ENCODE results near the gene CFAP157. TPM values are rescaled to one million over a fixed set of nuclear protein-coding genes. Genes with fewer than 3 reads are reported as not detected.

The CFAP157 gene
- total RNA-seq, 2 experiments from 2014 or later = 0.10 TPM; not detected in 1

- peaks cover 21% of the 10 kb centered on the region for H3K4me1 Mint-ChIP-seq (ENCODE audit: low read depth)
- no peak for DNase-seq
- H3K9me3 Mint-ChIP-seq = no peaks in the 10 kb centered on the region
- intact Hi-C loops (cut with micrococcal nuclease) = no loop called here
- ChIA-PET CTCF (interaction anchor here (2.6 kb wide), 1 partner anchor 14 kb away, joined by 14 read pairs; the partner anchor contains the start of gene TOR2A), POLR2A (interaction anchor here (1.5 kb wide), 1 partner anchor 14 kb away, joined by 3 read pairs; the partner anchor contains the start of gene TOR2A)
- H3K27ac Mint-ChIP-seq = peak overlapping the region; percentile 23
- no peaks in the 10 kb centered on the region for H3K27me3 Mint-ChIP-seq
- no peak overlapping the region for H3K4me3 Mint-ChIP-seq
- no peaks in the 10 kb centered on the region for H3K36me3 Mint-ChIP-seq
These were observed 14.1 kb downstream of the CFAP157 start for GRCh38 chr9:127720865-127721227.

DNA sequence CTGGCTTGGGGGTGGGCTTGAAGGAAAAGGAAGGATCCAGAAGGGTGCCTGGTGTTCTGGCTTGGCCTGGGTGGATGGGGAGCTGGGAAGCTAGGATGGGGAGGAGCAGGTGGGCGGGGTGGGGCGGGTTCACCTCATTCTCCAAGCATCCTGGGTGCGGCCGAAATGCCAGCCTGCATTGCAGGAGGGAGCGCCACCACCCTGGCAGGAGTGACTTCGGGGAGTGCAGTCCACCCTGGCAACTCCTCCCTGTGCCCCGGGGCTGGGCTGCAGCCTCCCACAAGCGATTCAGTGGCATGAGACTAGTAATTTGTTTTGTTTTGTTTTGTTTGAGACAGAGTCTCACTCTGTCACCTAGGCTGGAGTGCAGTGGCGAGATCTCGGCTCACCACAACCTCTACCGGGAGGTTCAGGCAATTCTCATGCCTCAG lies 14.6 kb downstream of the CFAP157 start:
- Mint-ChIP-seq H3K9me3 (no peaks in the 10 kb centered on the region), H3K4me1 (ENCODE audit: low read depth) (peaks cover 15% of the 10 kb centered on the region), H3K36me3 (no peaks in the 10 kb centered on the region), H3K27ac (no peak overlapping the region), H3K27me3 (no peaks in the 10 kb centered on the region), H3K4me3 (no peak overlapping the region)
- POLR2A ChIA-PET = no interaction called here
- DNase-seq = no peak
- intact Hi-C loops (cut with micrococcal nuclease) = no loop called here
- CTCF ChIA-PET = no interaction called here

DNA sequence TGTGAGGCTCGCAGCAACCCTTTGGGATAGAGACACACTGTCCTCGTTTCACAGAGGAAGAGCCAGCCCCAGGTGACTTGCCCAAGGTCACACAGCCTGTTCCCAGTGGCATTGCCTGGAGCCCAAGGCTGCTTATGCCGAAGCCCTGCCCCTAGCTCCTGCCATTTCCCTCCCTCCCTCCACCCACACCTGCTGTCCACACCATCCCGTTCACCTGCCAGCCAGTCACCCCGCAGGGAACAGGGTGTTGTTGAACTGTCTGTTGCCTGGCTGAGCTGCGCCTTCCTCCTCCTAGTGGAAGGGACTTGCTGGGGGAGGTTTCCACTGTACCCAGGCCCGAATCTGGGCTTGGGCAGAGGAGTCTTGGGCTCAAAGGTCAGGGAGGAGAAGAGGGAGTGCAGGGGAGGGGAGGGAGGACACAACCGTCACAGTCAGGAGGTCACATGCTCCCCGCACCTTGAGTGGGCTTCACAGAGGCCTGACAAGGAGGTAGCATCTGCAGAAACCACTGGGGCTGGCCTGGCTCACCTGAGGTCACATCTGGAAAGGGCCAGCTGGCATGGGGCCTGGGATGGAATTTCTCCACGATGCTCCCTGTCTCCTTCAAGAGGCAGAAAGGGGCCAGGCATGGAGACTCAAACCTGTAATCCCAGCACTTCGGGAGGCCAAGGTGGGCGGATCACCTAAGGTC lies 15.4 kb downstream of the CFAP157 start:
- peaks cover 15% of the 10 kb centered on the region for H3K4me1 Mint-ChIP-seq (ENCODE audit: low read depth)
- no peak for DNase-seq
- POLR2A ChIA-PET = no interaction called here
- H3K9me3 Mint-ChIP-seq = no peaks in the 10 kb centered on the region
- H3K27ac Mint-ChIP-seq = peak overlapping the region; percentile 33
- H3K27me3 Mint-ChIP-seq = no peaks in the 10 kb centered on the region
- no peaks in the 10 kb centered on the region for H3K36me3 Mint-ChIP-seq
- intact Hi-C loops (cut with micrococcal nuclease) = no loop called here
- H3K4me3 Mint-ChIP-seq = no peak overlapping the region
- CTCF ChIA-PET = no interaction called here

GRCh38 chr9:127723013-127723412 lies 16.2 kb downstream of the CFAP157 start:
- intact Hi-C loops (cut with micrococcal nuclease) = no loop called here
- no peak overlapping the region for H3K4me3 Mint-ChIP-seq
- CTCF ChIA-PET = no interaction called here
- peaks cover 15% of the 10 kb centered on the region for H3K4me1 Mint-ChIP-seq (ENCODE audit: low read depth)
- no peaks in the 10 kb centered on the region for H3K27me3 Mint-ChIP-seq
- POLR2A ChIA-PET = no interaction called here
- no peaks in the 10 kb centered on the region for H3K9me3 Mint-ChIP-seq
- no peak overlapping the region for H3K27ac Mint-ChIP-seq
- no peak for DNase-seq
- H3K36me3 Mint-ChIP-seq = no peaks in the 10 kb centered on the region

- Mint-ChIP-seq H3K27me3 (no peaks in the 10 kb centered on the region), H3K4me1 (ENCODE audit: low read depth) (peaks cover 15% of the 10 kb centered on the region), H3K27ac (no peak overlapping the region), H3K9me3 (no peaks in the 10 kb centered on the region), H3K4me3 (no peak overlapping the region), H3K36me3 (no peaks in the 10 kb centered on the region)
- ChIA-PET CTCF (no interaction called here), POLR2A (no interaction called here)
- intact Hi-C loops (cut with micrococcal nuclease) = no loop called here
- DNase-seq = no peak
These were observed 16.7 kb downstream of the CFAP157 start for GRCh38 chr9:127723444-127723843.

- H3K9me3 Mint-ChIP-seq = no peaks in the 10 kb centered on the region
- peaks cover 15% of the 10 kb centered on the region for H3K4me1 Mint-ChIP-seq (ENCODE audit: low read depth)
- H3K36me3 Mint-ChIP-seq = no peaks in the 10 kb centered on the region
- no peak overlapping the region for H3K4me3 Mint-ChIP-seq
- no peaks in the 10 kb centered on the region for H3K27me3 Mint-ChIP-seq
- CTCF ChIA-PET = interaction anchor here (1.7 kb wide), 1 partner anchor 11 kb away, joined by 7 read pairs; the partner anchor contains the start of gene TOR2A
- H3K27ac Mint-ChIP-seq = no peak overlapping the region
- DNase-seq = no peak
- POLR2A ChIA-PET = no interaction called here
- intact Hi-C loops (cut with micrococcal nuclease) = no loop called here
These were observed 17.2 kb downstream of the CFAP157 start for GRCh38 chr9:127724012-127724411.

DNA sequence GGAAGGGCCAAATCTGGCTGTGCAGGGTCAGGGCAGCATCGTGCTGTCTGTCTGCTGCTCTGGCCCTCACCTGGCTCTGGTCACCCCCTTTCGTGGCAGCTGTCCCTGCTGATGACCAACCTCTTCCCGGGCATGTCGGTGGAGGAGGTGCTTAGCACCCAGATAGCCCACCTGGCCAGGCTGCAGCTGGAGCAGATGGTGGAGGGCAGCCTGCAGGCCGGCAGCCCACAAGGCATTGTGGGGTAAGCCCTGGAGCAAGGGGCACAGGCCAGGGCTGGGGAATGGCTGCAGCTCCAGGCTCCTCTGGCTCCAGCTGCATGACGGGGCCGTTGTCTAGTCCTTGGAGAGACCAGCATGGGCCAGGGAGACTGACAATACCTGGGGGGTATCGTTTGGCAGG lies 20.1 kb downstream of the CFAP157 start:
- intact Hi-C loops (cut with micrococcal nuclease) = loop anchor here (2.0 kb wide), 1 partner anchor 16 kb away; no protein-coding TSS in a partner anchor
- POLR2A ChIA-PET = no interaction called here
- Mint-ChIP-seq H3K27ac (no peak overlapping the region), H3K9me3 (no peaks in the 10 kb centered on the region), H3K36me3 (no peaks in the 10 kb centered on the region), H3K27me3 (no peaks in the 10 kb centered on the region), H3K4me3 (no peak overlapping the region), H3K4me1 (ENCODE audit: low read depth) (no peaks in the 10 kb centered on the region)
- DNase-seq = no peak
- CTCF ChIA-PET = no interaction called here

DNA sequence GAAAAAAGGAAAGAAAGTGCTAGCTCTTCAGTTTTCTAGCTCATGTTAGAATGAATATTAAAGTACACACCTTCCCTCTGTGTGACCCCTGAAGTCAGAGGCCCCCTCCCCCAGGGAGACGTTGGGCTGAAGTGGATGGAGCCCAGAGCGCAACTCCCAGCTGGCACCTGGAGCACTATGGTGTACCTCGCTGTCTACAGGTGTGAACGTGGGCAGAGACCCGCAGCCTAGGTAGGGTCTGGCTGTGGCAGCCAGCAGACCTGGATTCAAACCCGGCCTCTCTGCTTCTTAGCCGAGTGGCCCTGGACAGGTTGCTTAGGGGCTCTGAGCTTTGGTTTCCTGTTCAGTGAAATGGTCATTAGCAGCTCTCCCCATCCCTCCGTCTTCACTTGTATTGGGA lies 22.0 kb downstream of the CFAP157 start:
- CTCF ChIA-PET = interaction anchor here (0.8 to 1.5 kb wide), 3 partner anchors 139 to 202 kb away, joined by 3 to 5 read pairs (median 3); no protein-coding TSS in a partner anchor
- DNase-seq = no peak
- Mint-ChIP-seq H3K4me3 (no peak overlapping the region), H3K9me3 (no peaks in the 10 kb centered on the region), H3K36me3 (no peaks in the 10 kb centered on the region), H3K4me1 (ENCODE audit: low read depth) (peaks cover 4% of the 10 kb centered on the region), H3K27ac (no peak overlapping the region), H3K27me3 (no peaks in the 10 kb centered on the region)
- POLR2A ChIA-PET = no interaction called here
- intact Hi-C loops (cut with micrococcal nuclease) = no loop called here

DNA sequence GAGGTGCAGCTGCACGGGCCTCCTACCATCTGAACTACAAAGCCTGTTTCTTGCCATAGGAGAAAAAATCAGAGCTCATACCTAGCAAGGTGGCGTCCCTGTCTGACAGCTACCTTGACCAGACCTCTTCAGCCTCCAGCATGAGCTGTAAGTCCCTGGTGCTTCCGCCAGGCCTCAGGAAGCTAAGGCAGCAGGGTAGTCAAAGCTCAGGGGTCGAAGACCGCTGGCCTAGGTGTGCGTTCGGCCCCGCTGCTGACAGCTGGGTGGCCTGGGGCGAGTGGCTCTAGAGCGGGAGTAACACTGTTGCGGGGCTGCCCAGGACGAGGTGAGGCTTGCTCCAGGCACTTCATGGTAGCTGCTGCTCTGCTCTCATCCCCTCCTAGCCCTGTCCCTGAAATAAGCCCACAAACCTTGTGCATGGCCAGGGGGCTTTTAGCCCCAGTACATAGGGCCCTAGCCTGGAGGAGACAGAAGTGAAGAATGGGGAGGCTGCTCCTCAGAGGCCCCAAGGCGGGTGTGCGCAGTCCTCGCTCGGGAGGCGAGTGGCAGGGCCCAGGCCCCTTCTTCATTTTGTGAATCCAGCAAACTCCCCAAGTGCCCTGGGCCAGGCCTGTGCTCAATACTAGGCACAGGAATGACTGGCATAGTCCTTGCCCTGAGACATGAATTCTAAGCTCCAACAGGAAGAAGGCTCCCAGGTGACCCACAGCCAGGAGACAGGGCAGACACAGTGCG lies 22.9 kb downstream of the CFAP157 start:
- peaks cover 12% of the 10 kb centered on the region for H3K4me1 Mint-ChIP-seq (ENCODE audit: low read depth)
- H3K27ac Mint-ChIP-seq = no peak overlapping the region

DNA sequence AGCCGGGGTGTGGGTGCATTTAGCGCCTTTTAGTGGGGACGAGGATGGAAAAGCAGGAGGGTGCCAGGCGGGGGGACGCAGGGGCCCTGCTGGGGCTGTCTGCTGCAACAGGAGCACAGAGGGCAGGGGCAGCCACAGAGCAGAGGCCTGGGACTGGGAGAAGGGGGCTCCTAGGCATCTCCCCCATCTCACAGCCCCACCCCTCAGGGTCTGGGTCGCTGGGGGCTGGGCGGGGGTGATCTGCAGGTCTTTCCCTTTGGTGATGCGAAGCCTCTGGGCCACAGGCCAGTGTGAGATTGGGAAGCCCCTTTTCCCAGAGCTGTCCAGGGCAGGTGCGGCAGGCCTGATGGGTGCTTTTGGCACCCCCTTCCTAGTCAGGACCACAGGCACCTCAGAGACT lies 23.5 kb downstream of the CFAP157 start:
- CTCF ChIA-PET = no interaction called here
- Mint-ChIP-seq H3K36me3 (no peaks in the 10 kb centered on the region), H3K27ac (no peak overlapping the region), H3K9me3 (no peaks in the 10 kb centered on the region), H3K27me3 (no peaks in the 10 kb centered on the region), H3K4me3 (no peak overlapping the region), H3K4me1 (ENCODE audit: low read depth) (peaks cover 12% of the 10 kb centered on the region)
- no peak for DNase-seq
- POLR2A ChIA-PET = interaction anchor here (1.1 kb wide), 1 partner anchor 14 kb away, joined by 3 read pairs; the partner anchor contains the start of genes PTRH1 and TTC16
- intact Hi-C loops (cut with micrococcal nuclease) = no loop called here

More for the DNA sequence above, 22.9 kb downstream of the CFAP157 start:
- DNase-seq = no peak
- H3K4me3 Mint-ChIP-seq = no peak overlapping the region
- ChIA-PET CTCF (interaction anchor here (0.8 to 1.5 kb wide), 3 partner anchors 140 to 203 kb away, joined by 3 to 5 read pairs (median 3); no protein-coding TSS in a partner anchor), POLR2A (no interaction called here)
- H3K27me3 Mint-ChIP-seq = no peaks in the 10 kb centered on the region
- H3K9me3 Mint-ChIP-seq = no peaks in the 10 kb centered on the region
- intact Hi-C loops (cut with micrococcal nuclease) = no loop called here
- H3K36me3 Mint-ChIP-seq = no peaks in the 10 kb centered on the region

DNA sequence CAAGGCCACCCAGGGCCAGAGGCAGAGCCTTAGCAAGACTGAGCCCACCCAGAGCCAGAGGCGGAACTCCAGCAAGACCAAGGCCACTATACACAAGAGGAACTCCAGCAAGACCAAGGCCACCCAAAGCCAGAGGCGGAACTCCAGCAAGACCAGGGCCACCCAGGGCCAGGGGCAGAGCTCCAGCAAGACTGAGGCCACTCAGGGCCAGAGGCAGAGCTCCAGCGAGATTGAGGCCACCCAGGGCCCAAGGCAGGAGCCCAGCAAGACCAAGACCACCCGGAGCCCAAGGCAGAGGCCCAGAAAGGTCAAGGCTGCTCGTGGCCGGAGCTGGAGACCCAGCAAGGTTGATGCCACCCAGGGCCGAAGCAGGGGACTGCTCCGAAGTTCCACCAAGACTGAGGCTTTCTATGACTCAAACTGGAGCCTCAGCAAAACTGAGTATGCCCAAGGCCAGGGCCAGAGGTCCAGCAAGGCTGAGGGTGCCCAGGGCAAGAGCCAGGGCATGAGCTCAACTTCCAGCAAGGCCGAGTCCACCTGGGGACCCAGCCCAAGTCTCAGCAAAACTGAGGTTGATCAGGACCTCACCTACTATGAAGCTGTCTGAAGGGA lies 24.1 kb downstream of the CFAP157 start:
- Mint-ChIP-seq H3K4me3 (no peak overlapping the region), H3K27me3 (no peaks in the 10 kb centered on the region), H3K27ac (no peak overlapping the region), H3K36me3 (no peaks in the 10 kb centered on the region), H3K9me3 (no peaks in the 10 kb centered on the region), H3K4me1 (ENCODE audit: low read depth) (peaks cover 12% of the 10 kb centered on the region)
- no peak for DNase-seq
- ChIA-PET CTCF (interaction anchor here (0.6 to 0.7 kb wide), 2 partner anchors 31 to 227 kb away, joined by 3 read pairs; no protein-coding TSS in a partner anchor), POLR2A (interaction anchor here (1.1 kb wide), 1 partner anchor 15 kb away, joined by 3 read pairs; the partner anchor contains the start of genes PTRH1 and TTC16)
- intact Hi-C loops (cut with micrococcal nuclease) = no loop called here

GRCh38 chr9:127731938-127732337 lies 25.1 kb downstream of the CFAP157 start:
- H3K27me3 Mint-ChIP-seq = no peaks in the 10 kb centered on the region

More at GRCh38 chr9:127731938-127732337, 25.1 kb downstream of the CFAP157 start:
- POLR2A ChIA-PET = no interaction called here
- H3K9me3 Mint-ChIP-seq = no peaks in the 10 kb centered on the region
- CTCF ChIA-PET = interaction anchor here (0.6 to 4.2 kb wide), 3 partner anchors 32 to 189 kb away, joined by 3 to 57 read pairs (median 46); no protein-coding TSS in a partner anchor
- DNase-seq = no peak
- intact Hi-C loops (cut with micrococcal nuclease) = no loop called here
- no peaks in the 10 kb centered on the region for H3K36me3 Mint-ChIP-seq
- peaks cover 12% of the 10 kb centered on the region for H3K4me1 Mint-ChIP-seq (ENCODE audit: low read depth)
- H3K4me3 Mint-ChIP-seq = no peak overlapping the region
- H3K27ac Mint-ChIP-seq = no peak overlapping the region

Data from activated CD4-positive, alpha-beta memory T cell treated with anti-CD3 and anti-CD28 coated beads for 36 hours (primary cell).